Kidney (tissue), 14 donors: ENCODE results near the gene SELENOP. TPM values are rescaled to one million over a fixed set of nuclear protein-coding genes. Genes with fewer than 3 reads are reported as not detected.

Experiments
- DNase-seq, 5 donors: peaks; one replicate each; pipeline ENCODE4 v3.0.0-alpha.2; 2013 to 2020
- FAIRE-seq: peaks from 2 replicates; lab custom pipeline; 2012; peaks lifted over from hg19 to GRCh38; lab: Jason Lieb, UNC
- H3K27ac ChIP-seq, 2 donors: one replicate each; pipeline ENCODE4 v1.7.0; 2013; ENCODE audit warnings: low read depth in 2 of 2, low read length in 2 of 2, inconsistent platforms in 1 of 2
- H3K27me3 ChIP-seq: one replicate; pipeline ENCODE4 v1.7.1; 2013; ENCODE audit warnings: low read length, inconsistent platforms; ENCODE audit not compliant: control insufficient read depth, insufficient read depth
- H3K36me3 ChIP-seq, 3 donors: one replicate each; pipeline versions ENCODE4 v1.7.0 to v1.7.1; 2013; ENCODE audit warnings: low read length in 3 of 3, control low read depth in 1 of 3, inconsistent platforms in 1 of 3; ENCODE audit not compliant: insufficient read depth in 3 of 3, control insufficient read depth in 2 of 3
- H3K4me1 ChIP-seq, 3 donors: one replicate each; pipeline versions ENCODE4 v1.7.0 to v1.7.1; 2013; ENCODE audit warnings: low read length in 3 of 3, inconsistent platforms in 1 of 3, low read depth in 1 of 3; ENCODE audit not compliant: control insufficient read depth in 2 of 3, insufficient read depth in 2 of 3
- H3K4me3 ChIP-seq, 3 donors: one replicate each; pipeline versions ENCODE4 v1.7.0 to v1.8.1; 2013; ENCODE audit warnings: low read length in 3 of 3, control low read depth in 1 of 3, inconsistent platforms in 1 of 3
- H3K9ac ChIP-seq, 3 donors: one replicate each; pipeline versions ENCODE4 v1.7.0 to v1.7.1; 2013; ENCODE audit warnings: low read length in 3 of 3, control low read depth in 1 of 3, inconsistent platforms in 1 of 3
- H3K9me3 ChIP-seq, 3 donors: one replicate each; pipeline versions ENCODE4 v1.7.0 to v1.7.1; 2013; ENCODE audit warnings: low read length in 3 of 3, control low read depth in 1 of 3, inconsistent platforms in 1 of 3; ENCODE audit not compliant: control insufficient read depth in 2 of 3, insufficient read depth in 1 of 3
- CTCF ChIP-seq: IDR thresholded peaks from 3 replicates; pipeline ENCODE4 v1.5.1; 2012; ENCODE audit warnings: mild to moderate bottlenecking, moderate library complexity, borderline replicate concordance; ENCODE audit not compliant: insufficient read depth; ENCODE audit errors: extremely low read depth
- intact Hi-C: fragments of 100-400 bp; cut with DNase I; formaldehyde crosslinking; loops from one replicate; pipeline ENCODE4 v1.11.1; 2022
- polyA plus RNA-seq: library from polyadenylated mRNA; stranded (reverse); fragments of 350-450 nt; fragmentation: Illumina TruSeq; extraction: RNeasy Lipid Tissue Mini Kit (QIAGEN cat#74804); gene quantifications from one replicate; pipeline ENCODE4 v1.2.3, GENCODE V29; 2014; ENCODE audit warnings: low read depth, low replicate concordance; ENCODE audit not compliant: insufficient read depth
- total RNA-seq: library from RNA; stranded (reverse); fragmentation: NEBNext Ultra II Directional; extraction: Animal tissue kit (Norgen Biotek cat#: 25700); gene quantifications from one replicate; pipeline ENCODE4 v1.2.1, GENCODE V29; 2021
- donor health status: control.
- donor health status: control.
- donor health status: control.
- donor health status: control.
- donor health status: control.
- donor health status: DM: yes; HTN: yes; CAD: no.
- donor health status: Normal renal cell carcinoma (clear cell type).

The SELENOP gene
- total and polyA plus RNA-seq, 2 donors from 2014 or later, result 305 to 390 TPM

GRCh38 chr5:42772265-42772993 is 39.3 kb downstream of the SELENOP start:
- Histone ChIP-seq H3K36me3 (no peaks in the 10 kb centered on the region), H3K4me1 (no peaks in the 10 kb centered on the region), H3K4me3 (no peak overlapping the region), H3K27me3 (no peaks in the 10 kb centered on the region), H3K27ac (no peak overlapping the region), H3K9me3 (no peaks in the 10 kb centered on the region), H3K9ac (no peak overlapping the region)
- DNase-seq (no peak), FAIRE-seq (no peak)
- no peak for TF ChIP-seq CTCF
- intact Hi-C loops, result no loop called here

DNA sequence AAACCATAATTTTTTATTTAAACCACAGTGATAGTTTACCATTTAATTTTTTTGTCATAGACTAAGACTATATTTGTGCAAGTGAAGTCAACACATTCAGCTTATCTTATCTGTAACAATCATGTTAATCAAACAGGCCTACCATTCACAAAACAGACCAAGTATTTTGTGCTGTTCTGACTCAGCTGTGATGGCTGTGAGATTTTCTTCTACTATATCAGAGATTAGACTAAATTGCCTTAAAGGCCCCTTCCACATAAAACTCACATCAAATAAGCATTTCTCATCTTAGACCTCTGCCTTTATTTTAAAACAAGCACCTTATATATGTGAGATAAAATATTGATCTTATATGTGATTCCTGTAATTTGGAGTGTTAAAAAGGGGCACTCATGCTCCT is 41.7 kb downstream of the SELENOP start:
- H3K27me3 ChIP-seq, result no peaks in the 10 kb centered on the region
- no peak overlapping the region for H3K9ac ChIP-seq
- DNase-seq (no peak), FAIRE-seq (no peak)
- intact Hi-C loops, result no loop called here
- no peaks in the 10 kb centered on the region for H3K36me3 ChIP-seq
- no peaks in the 10 kb centered on the region for H3K9me3 ChIP-seq
- no peak overlapping the region for H3K4me3 ChIP-seq
- H3K27ac ChIP-seq, result no peak overlapping the region
- no peak for TF ChIP-seq CTCF
- H3K4me1 ChIP-seq, result no peaks in the 10 kb centered on the region

GRCh38 chr5:42768106-42768504 is 43.6 kb downstream of the SELENOP start:
- Histone ChIP-seq H3K4me3 (no peak overlapping the region), H3K27ac (no peak overlapping the region), H3K4me1 (no peaks in the 10 kb centered on the region), H3K9me3 (no peaks in the 10 kb centered on the region), H3K36me3 (no peaks in the 10 kb centered on the region), H3K27me3 (no peaks in the 10 kb centered on the region), H3K9ac (no peak overlapping the region)
- intact Hi-C loops, result loop anchor here (10.0 kb wide), 1 partner anchor 753 kb away; no protein-coding TSS in a partner anchor
- DNase-seq (no peak), FAIRE-seq (no peak)
- no peak for TF ChIP-seq CTCF
